ENCODE measurements around the gene ZNF764.
"Not testable (repeated sequence)": the region's sequence is repeated elsewhere in the genome, so short reads cannot be mapped to it uniquely, and the experiment has no call there.

ZNF764 gene

GRCh38 chr16:30526823-30527634 lies 31.1 kb downstream of the ZNF764 start:
- peak; percentile 96 for DNase-seq (ENCODE audit: low spot score)

DNA sequence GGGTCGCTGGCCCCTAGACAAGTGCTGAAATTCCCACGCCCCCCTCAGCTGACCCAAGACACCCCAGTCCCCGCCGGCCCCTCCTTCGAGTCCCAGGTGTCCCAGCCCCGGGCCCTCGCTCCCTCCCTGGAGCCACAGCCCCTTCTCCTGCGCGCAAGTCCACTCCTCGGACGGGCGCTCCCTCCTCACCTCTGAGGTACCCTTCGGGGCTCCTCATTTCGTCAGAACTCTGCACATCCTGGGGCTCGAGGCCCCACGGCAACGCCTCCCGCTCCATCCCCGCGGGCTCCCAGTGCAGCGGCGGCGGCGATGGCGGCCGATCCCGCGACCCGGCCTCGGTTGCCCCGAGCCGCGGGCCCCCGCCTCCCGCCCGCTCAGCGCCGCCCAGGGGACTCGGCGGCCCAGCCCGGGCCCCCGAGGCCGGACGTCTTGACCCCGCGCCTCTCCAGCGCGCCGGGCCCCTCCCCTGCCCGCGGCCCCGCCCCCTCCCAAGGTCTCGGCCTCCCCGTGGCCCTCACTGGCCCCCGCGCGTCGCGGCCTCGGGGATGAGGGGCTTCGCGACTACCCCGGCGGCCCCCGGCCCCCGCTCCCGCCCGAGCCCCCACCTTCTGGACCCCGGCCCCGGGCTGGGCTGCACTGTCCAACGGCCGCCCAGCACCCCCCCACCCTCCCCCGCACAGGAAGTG lies 31.9 kb downstream of the ZNF764 start, which contains the start of gene ZNF768:
Gene ZNF768, minus strand, starts transcription at position 430 of the 686 bp plus-strand sequence. Its CDS starts 153 bp downstream, at position 277.
- DNase-seq (ENCODE audit: low spot score) = no peak

- DNase-seq (ENCODE audit: low spot score) = no peak
These were observed 32.4 kb downstream of the ZNF764 start for GRCh38 chr16:30525844-30526136.

DNA sequence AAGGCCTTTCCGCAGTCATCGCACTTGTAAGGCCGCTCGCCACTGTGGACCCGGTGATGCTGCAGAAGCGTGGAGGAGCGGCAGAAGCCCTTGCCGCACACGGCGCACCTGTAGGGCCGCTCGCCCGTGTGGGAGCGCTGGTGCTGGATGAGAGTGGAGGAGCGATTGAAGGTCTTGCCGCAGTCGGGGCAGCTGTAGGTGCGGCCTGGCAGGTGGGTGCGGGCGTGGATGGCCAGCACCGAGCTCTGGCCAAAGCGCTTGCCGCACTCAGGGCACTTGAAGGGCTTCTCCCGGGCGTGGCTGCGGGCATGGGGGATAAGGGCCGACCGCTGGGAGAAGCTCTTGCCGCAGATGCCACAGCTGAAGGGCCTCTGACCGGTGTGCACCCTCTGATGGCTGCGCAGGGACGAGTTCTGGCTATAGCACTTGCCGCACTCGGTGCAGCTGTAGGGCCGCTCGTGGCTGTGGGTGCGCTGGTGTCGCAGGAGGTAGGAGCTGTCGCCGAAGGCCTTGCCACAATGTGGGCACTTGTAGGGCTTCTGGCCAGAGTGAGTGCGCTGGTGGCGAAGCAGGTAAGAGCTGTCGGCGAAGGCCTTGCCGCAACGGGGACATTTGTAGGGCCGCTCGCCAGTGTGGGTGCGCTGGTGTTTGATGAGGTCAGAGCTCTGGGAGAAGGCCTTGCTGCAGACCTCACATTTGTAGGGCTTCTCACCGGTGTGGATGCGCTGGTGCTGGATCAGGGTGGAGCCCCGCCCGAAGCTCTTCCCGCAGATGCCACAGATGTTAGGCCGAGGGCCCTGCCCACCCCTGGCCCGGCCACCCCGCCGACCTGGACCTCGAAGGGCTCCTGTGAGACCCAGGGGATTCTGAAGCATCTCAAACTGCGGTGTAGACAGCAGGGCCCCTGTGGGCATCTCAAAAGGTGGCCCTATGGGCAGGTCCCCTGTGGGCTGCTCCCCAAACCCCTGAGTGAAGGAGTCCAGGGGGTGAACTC lies 33.3 kb downstream of the ZNF764 start:
- DNase-seq (ENCODE audit: low spot score) = no peak

- DNase-seq (ENCODE audit: low spot score) = no peak
These were observed 34.2 kb downstream of the ZNF764 start for GRCh38 chr16:30523768-30524574.

- DNase-seq (ENCODE audit: low spot score) = not testable (repeated sequence)
These were observed 35.3 kb downstream of the ZNF764 start for GRCh38 chr16:30522702-30523463.

DNA sequence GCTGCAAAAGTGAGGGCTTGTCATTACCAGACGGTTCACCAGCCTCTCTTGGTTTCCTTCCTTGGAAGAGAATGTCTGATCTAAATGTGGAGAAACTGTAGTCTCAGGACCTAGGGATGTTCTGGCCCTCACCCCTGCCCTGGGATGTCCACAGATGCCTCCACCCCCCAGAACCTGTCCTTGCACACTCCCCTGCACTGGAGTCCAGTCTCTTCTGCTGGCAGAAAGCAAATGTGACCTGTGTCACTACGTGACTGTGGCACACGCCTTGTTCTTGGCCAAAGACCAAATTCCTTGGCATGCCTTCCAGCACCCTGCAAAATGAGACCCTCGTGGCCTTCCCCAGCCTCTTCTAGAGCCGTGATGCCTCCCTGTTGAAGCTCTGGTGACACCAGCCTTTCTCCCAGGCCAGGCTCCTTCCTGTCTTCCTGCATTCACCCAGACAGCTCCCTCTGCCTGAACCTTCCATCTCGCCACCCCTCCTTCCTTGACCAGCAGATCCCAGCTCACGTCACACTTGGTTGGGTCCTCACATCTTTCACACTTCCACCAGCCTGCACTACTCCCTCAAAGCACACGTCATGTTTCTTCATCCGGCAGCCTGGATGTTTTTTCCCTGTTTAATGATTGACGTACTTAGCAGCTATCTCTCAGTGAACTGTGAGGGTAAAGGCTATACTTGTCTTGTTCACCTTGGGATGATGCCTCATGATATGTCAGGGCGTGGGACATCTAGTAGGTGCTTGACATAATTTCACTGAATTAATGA lies 36.1 kb downstream of the ZNF764 start:
- no peak for DNase-seq (ENCODE audit: low spot score)

DNA sequence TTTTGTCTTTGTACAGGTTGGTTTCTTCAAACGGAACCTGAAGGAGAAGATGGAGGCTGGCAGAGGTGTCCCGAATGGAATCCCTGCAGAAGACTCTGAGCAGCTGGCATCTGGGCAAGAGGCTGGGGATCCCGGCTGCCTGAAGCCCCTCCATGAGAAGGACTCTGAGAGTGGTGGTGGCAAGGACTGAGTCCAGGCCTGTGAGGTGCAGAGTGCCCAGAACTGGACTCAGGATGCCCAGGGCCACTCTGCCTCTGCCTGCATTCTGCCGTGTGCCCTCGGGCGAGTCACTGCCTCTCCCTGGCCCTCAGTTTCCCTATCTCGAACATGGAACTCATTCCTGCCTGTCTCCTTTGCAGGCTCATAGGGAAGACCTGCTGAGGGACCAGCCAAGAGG lies 36.7 kb downstream of the ZNF764 start:
- DNase-seq (ENCODE audit: low spot score) = no peak

DNA sequence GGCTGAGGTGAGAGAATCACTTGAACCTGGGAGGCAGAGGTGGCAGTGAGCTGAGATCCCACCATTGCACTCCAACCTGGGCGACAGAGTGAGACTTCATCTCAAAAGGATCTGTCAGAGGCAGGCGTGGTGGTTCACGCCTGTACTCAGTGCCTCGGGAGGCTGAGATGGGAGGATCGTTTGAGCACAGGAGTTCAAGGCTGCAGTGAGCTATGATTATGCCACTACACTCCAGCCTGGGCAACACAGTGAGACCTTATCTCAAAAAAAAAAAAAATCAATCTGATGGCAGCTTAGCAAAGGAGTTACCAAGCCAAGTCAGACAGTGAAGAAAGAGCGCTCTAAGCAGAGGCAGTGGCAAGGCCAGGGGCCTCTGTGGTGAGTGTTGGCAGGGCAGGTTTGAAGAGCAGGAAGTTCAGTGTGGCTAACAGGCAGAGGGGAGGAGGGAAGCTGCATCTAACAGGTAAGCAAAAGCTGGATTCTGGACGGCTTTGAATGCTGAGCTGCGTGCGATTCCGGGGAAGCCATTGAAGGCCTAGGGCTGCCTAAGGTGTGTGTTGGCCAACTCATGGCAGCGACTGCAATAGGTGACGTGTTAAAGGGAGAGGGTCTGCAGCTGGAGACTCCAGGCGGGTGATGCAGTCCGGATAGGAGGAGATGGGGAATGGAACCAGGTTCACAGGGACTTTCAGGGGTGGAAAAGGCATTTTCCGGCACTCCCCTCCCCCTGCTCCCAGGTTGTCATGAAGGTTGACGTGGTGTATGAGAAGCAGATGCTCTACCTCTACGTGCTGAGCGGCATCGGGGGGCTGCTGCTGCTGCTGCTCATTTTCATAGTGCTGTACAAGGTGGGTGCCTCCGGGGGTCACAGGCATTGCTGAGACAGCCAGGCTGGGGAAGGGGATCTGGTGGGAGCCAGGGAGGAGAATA lies 38.8 kb downstream of the ZNF764 start:
- no peak for DNase-seq (ENCODE audit: low spot score)

- DNase-seq (ENCODE audit: low spot score) = no peak
These were observed 39.6 kb downstream of the ZNF764 start for GRCh38 chr16:30518552-30518951.

GRCh38 chr16:30515275-30515674 lies 42.9 kb downstream of the ZNF764 start:
- DNase-seq (ENCODE audit: low spot score) = no peak

DNA sequence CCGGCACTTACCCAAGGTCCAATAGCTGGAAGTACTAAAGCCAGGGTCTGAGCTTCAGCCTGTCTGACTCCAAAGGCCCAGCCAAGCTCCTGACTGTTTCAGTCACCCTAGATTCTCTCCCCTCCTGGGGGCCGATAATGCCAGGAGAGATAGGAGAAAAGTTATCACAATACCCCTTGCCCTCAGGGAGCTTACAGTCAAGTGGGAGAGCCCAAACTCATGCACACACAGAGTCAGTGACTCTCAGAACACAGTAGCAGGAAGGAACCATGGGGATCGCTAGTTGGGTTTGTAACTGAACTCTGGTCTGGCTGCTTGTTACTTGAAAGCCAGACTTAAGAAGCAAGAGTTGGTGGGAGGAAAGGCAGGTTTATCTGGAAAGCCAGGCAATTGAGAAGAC lies 46.7 kb downstream of the ZNF764 start:
- DNase-seq (ENCODE audit: low spot score) = no peak

- DNase-seq (ENCODE audit: low spot score) = no peak
These were observed 47.7 kb downstream of the ZNF764 start for GRCh38 chr16:30510376-30510938.

DNA sequence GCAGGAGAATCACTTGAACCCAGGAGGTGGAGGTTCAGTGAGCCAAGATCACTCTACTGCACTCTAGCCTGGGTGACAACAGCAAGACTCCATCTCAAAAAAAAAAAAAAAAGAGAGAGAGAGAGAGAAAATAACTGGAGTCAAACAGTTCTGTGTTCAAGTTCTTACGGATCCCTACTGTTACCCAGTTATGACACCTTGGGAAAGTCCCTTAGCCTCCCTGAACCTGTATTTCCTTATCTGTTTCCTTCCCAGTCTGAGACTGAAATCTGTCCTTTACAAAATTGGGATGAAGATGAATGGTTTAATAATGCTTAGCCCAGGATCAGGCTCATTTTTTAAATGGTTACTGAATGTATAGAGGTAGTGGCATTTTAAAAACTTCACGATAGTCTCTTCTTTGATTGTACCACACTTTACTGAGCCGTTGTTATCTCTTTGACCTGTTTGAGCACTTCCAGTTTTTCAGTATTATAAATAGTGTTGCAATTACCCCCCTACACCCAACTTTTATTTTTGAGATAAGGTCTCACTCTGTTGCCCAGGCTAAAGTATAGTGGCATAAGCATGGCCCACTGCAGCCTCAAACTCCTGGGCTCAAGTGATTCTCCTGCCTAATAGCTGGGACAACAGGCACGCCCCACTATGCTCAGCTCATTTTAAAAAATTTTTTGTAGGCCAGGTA lies 49.0 kb downstream of the ZNF764 start:
- no peak for DNase-seq (ENCODE audit: low spot score)
